Measurements from ENCODE around the gene FAHD1. TPM values are rescaled to one million over a fixed set of nuclear protein-coding genes. Genes with fewer than 3 reads are reported as not detected.

FAHD1 gene
- total and polyA plus RNA-seq, 9 of the 15 experiments (the other 6 are each of a cell fraction or from before 2014, with no cell fraction given) = 2.2 to 20.9 (median 10.7) TPM

GRCh38 chr16:1787322-1788094 is 39.5 kb upstream of the FAHD1 start:
- H3K4me3 ChIP-seq = no peak overlapping the region
- peaks cover 59% of the 10 kb centered on the region; the same call in 1 of the 3 replicates for H3K36me3 ChIP-seq (ENCODE audit: control insufficient read depth, insufficient read depth, low read length)
- H3K27me3 ChIP-seq (ENCODE audit: control insufficient read depth in 2 of 2, insufficient read depth in 2 of 2, low read length in 2 of 2) = no peaks in the 10 kb centered on the region
- ATAC-seq = no peak
- intact Hi-C loops (cut with micrococcal nuclease) = no loop called here
- no peak overlapping the region for H3K4me2 ChIP-seq (ENCODE audit: insufficient read depth, low read length)
- no TSS peak for BruUV-seq (replicated peaks)
- ChIA-PET CTCF (ENCODE audit: low intra/inter-chr PET ratio) (interaction anchor here (0.6 kb wide), 1 partner anchor 550 kb away, joined by 3 read pairs; no protein-coding TSS in a partner anchor), POLR2A (no interaction called here)
- FAIRE-seq = no peak
- WGBS (ENCODE audit: insufficient coverage, low coverage, missing lambda C conversion rate) = 95% methylated on average over 25 of the region's 44 CpGs
- H3K9me1 ChIP-seq (ENCODE audit: control insufficient read depth, insufficient read depth, low read length) = no peaks in the 10 kb centered on the region
- no peak for DNase-seq (ENCODE audit: extremely low read depth in 1 of 4, low spot score in 3 of 4)
- H3K9ac ChIP-seq (ENCODE audit: insufficient read depth in 1 of 2, low read depth in 2 of 2, low read length in 2 of 2) = no peak overlapping the region; a peak in 1 of 4 replicates
- no peak overlapping the region for H2AFZ ChIP-seq (ENCODE audit: low read depth, low read length)
- in situ Hi-C loops (cut with MboI) = no loop called here
- peaks cover 2 to 79% of the 10 kb centered on the region in 2 experiments; a peak in 3 of 5 replicates for H3K4me1 ChIP-seq (replicated peaks in 1 of 2; ENCODE audit: control insufficient read depth in 2 of 2, insufficient read depth in 2 of 2, low read length in 2 of 2)
- peaks cover 44% of the 10 kb centered on the region for H3K79me2 ChIP-seq (ENCODE audit: control insufficient read depth, insufficient read depth, low read length)
- no peak overlapping the region for H3K27ac ChIP-seq (ENCODE audit: extremely low read depth, low read depth, low read length)
- TF ChIP-seq RBFOX2 (IDR thresholded peaks at IDR 0.05; ENCODE audit: low read depth, low read length) (peak; percentile 18; the same call in 1 of the 2 replicates), GTF2A2 (tag; IDR thresholded peaks at IDR 0.05) (no peak), POLR2G (IDR thresholded peaks at IDR 0.05; ENCODE audit: low read depth, low read length) (peak; percentile 52)
- no peaks in the 10 kb centered on the region; the same call in 1 of the 2 replicates for H4K20me1 ChIP-seq (replicated peaks; ENCODE audit: control insufficient read depth, insufficient read depth, low read length)
- no peaks in the 10 kb centered on the region for H3K9me3 ChIP-seq (replicated peaks; ENCODE audit: control insufficient read depth, insufficient read depth, low read depth, low read length)

Data from K562 (cell line).